ENCODE data around the gene DENND1A. TPM values are rescaled to one million over a fixed set of nuclear protein-coding genes. Genes with fewer than 3 reads are reported as not detected.

The DENND1A gene
- total RNA-seq, 4 donors from 2014 or later = 19.2 to 26.9 (median 24.0) TPM

DNA sequence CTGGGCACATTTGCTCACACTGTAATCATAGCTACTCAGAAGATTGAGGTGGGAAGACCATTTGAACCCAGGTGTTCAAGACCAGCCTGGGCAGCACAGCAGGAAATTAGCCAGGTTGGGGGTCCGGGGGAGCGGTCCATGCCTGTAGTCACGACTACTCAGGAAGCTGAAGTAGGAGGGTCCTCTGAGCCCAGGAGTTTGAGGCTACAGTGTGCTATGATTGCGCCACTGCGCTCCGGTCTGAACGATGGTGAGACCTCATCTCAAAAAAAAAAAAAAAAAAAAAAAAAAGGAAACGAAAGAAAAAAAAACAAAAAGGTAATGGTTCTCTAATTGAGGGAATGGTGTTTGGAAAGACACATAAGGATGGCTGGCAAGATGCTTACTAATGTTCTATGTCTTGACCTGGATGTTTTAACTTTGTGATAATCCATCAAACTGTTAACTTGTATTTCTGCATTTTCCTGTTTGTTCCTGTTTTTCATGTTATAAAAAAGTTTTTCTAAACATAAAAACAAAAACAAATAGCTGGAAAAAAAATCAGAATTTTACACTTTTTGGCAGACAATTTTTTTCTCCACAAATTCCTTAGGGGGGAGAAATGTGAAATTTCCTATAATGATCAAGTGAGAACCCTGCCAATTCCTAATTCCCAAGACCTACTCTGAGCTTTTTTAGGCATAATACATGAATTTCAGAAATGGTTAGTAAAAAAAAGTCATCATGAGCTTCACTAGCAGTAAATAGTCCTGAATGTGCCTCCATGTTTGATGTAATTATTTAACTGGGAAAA is 96.9 kb downstream of the DENND1A start:
- Histone ChIP-seq H3K27me3 (no peaks in the 10 kb centered on the region), H3K9me3 (peaks cover 0 to 17% (median 14%) of the 10 kb centered on the region in 4 donors), H3K27ac (replicated peaks in 1 of 4) (no peak overlapping the region), H3K4me1 (peaks cover 11 to 21% (median 16%) of the 10 kb centered on the region in 4 donors), H3K36me3 (no peaks in the 10 kb centered on the region), H3K4me3 (no peak overlapping the region)
- intact Hi-C loops (cut with DNase I) = no loop called here
- TF ChIP-seq POLR2A (IDR thresholded peaks at IDR 0.05; ENCODE audit: low read depth) (no peak), EP300 (IDR thresholded peaks at IDR 0.05) (no peak), POLR2AphosphoS5 (IDR thresholded peaks at IDR 0.05) (no peak)
- TF ChIP-seq, protein P1, sequence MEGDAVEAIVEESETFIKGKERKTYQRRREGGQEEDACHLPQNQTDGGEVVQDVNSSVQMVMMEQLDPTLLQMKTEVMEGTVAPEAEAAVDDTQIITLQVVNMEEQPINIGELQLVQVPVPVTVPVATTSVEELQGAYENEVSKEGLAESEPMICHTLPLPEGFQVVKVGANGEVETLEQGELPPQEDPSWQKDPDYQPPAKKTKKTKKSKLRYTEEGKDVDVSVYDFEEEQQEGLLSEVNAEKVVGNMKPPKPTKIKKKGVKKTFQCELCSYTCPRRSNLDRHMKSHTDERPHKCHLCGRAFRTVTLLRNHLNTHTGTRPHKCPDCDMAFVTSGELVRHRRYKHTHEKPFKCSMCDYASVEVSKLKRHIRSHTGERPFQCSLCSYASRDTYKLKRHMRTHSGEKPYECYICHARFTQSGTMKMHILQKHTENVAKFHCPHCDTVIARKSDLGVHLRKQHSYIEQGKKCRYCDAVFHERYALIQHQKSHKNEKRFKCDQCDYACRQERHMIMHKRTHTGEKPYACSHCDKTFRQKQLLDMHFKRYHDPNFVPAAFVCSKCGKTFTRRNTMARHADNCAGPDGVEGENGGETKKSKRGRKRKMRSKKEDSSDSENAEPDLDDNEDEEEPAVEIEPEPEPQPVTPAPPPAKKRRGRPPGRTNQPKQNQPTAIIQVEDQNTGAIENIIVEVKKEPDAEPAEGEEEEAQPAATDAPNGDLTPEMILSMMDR (IDR thresholded peaks at IDR 0.05) = no peak
- WGBS = 88% methylated on average over 8 of the region's 8 CpGs
- DNase-seq (ENCODE audit: extremely low spot score) = no peak

DNA sequence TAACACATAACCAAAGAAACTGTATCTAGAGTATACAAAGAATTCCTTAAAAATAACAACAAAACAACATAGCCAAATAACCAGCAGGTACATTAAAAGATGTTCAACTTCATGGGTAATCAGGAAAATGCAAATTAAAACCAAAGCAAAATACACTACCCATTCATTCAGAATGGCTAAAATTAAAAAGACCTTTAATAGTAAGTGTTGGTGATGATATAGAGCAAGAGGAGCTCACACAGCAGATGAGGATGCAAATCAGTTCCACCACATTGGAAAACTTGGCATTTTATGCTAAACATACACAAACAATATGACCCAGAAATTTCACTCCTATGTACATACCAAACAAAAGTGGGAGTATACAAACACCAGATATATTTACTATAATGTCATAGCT is 97.8 kb downstream of the DENND1A start:
- H3K36me3 ChIP-seq = no peaks in the 10 kb centered on the region
- DNase-seq (ENCODE audit: extremely low spot score) = no peak
- intact Hi-C loops (cut with DNase I) = no loop called here
- H3K9me3 ChIP-seq = peaks cover 0 to 25% (median 17%) of the 10 kb centered on the region in 4 donors
- H3K27ac ChIP-seq (replicated peaks in 1 of 4) = no peak overlapping the region
- H3K4me3 ChIP-seq = no peak overlapping the region
- no peaks in the 10 kb centered on the region for H3K27me3 ChIP-seq
- TF ChIP-seq EP300 (IDR thresholded peaks at IDR 0.05) = no peak
- TF ChIP-seq POLR2AphosphoS5 (IDR thresholded peaks at IDR 0.05) = no peak
- TF ChIP-seq, protein P1 (IDR thresholded peaks at IDR 0.05) = no peak
- no peak for TF ChIP-seq POLR2A (IDR thresholded peaks at IDR 0.05; ENCODE audit: low read depth)
- H3K4me1 ChIP-seq = peaks cover 11 to 21% (median 16%) of the 10 kb centered on the region in 4 donors

DNA sequence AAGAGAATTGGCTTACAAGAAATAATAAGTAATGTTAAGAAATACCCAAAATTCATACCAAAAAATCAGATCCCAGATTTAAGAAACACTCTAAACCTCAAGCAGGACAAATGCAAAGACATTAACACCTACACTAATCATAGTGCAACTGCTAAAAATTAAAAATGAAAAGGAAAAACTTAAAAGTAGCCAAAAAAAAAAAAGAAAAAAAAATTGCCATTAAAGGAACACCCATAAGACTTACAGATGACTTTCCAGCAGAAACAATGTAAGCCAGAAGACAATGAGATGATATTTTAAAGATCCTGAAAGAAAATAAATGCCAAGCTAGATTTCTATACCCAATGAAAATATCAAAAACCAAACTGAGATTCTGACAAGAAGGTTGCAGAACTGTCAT is 101.5 kb downstream of the DENND1A start:
- peaks cover 0 to 26% (median 17%) of the 10 kb centered on the region in 4 donors for H3K9me3 ChIP-seq
- no peak for TF ChIP-seq EP300 (IDR thresholded peaks at IDR 0.05)
- TF ChIP-seq POLR2A (IDR thresholded peaks at IDR 0.05; ENCODE audit: low read depth) = no peak
- TF ChIP-seq POLR2AphosphoS5 (IDR thresholded peaks at IDR 0.05) = no peak
- TF ChIP-seq, protein P1 (IDR thresholded peaks at IDR 0.05) = no peak
- H3K27ac ChIP-seq (replicated peaks in 1 of 4) = no peak overlapping the region
- H3K4me1 ChIP-seq = peaks cover 0 to 2% (median 0%) of the 10 kb centered on the region in 4 donors
- no peak for DNase-seq (ENCODE audit: extremely low spot score)
- intact Hi-C loops (cut with DNase I) = no loop called here
- H3K36me3 ChIP-seq = no peaks in the 10 kb centered on the region
- no peaks in the 10 kb centered on the region for H3K27me3 ChIP-seq
- no peak overlapping the region for H3K4me3 ChIP-seq

DNA sequence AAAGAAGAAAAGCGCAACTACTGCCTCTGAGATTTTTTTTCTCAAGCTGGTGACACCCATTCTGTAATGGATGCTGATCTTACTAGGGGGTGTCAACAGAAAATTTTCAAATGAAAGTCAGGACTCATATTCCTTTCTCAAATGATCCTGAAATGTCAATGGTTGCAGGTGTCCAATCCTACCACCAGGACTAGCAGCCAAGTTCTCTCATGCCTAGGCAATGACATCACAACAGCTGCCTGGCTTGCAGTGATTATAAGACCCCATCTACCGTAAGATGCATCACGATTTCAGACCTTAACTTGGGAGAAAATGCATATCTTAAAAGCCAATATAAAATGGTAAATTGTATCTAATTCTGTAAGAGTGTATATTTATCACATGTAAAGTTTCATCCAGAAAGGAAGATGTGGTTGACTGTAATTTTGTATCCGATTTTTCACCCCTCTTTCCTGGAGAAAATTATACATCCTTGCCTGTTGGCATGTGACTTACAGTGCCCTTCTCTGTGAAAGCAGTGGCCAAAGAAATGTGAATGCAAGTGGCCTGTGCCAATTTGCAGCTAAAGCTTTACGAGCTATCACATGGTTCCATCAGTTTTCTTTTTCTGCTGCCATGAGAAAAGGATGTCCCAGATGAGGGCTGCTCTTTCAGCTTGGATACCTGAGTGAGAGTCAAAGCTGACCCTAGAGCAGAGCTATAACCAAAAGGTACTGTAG is 104.4 kb downstream of the DENND1A start:
- no peaks in the 10 kb centered on the region for H3K4me1 ChIP-seq
- H3K27me3 ChIP-seq = no peaks in the 10 kb centered on the region
- H3K36me3 ChIP-seq = no peaks in the 10 kb centered on the region
- H3K4me3 ChIP-seq = no peak overlapping the region
- 83% methylated on average over 5 of the region's 5 CpGs for WGBS
- H3K27ac ChIP-seq (replicated peaks in 1 of 4) = no peak overlapping the region
- DNase-seq (ENCODE audit: extremely low spot score) = no peak
- TF ChIP-seq POLR2A (IDR thresholded peaks at IDR 0.05; ENCODE audit: low read depth) (no peak), EP300 (IDR thresholded peaks at IDR 0.05) (no peak), POLR2AphosphoS5 (IDR thresholded peaks at IDR 0.05) (no peak)
- TF ChIP-seq, protein P1 (IDR thresholded peaks at IDR 0.05) = no peak
- intact Hi-C loops (cut with DNase I) = no loop called here
- H3K9me3 ChIP-seq = peaks cover 0 to 26% (median 17%) of the 10 kb centered on the region in 4 donors
